ENCODE results near the gene VAT1L. TPM values are rescaled to one million over a fixed set of nuclear protein-coding genes. Genes with fewer than 3 reads are reported as not detected.

VAT1L gene
- total RNA-seq, 1 donor from 2014 or later, result 17.9 TPM

DNA sequence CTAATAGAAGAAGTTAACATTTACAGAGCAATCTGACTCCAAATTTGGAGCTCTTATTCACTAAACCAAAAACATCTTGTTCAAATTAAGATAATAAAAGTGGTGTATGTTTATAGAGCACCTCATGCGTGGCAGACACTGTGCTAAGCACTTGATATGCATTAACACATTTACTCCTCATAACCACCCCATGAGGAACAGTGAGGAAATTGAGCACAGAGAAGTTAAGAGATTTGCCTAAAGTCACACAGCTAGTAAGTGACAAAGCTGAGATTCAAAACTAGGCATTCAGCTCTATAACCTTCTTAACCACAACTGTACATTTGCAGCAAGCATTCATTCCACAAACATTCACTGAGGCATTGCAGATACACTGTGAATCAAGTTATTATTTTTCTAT, 94.0 kb downstream of the VAT1L start:
- no peaks in the 10 kb centered on the region for H3K4me1 Mint-ChIP-seq (ENCODE audit: low read depth, unreplicated experiment)
- H3K9me3 Mint-ChIP-seq (ENCODE audit: unreplicated experiment), result no peaks in the 10 kb centered on the region
- H3K4me3 Mint-ChIP-seq (ENCODE audit: unreplicated experiment), result no peak overlapping the region
- H3K27ac Mint-ChIP-seq (ENCODE audit: unreplicated experiment), result no peak overlapping the region
- no peak for DNase-seq
- no peak for TF ChIP-seq CTCF (IDR thresholded peaks at IDR 0.05; ENCODE audit: partially characterized antibody, unreplicated experiment)
- no peaks in the 10 kb centered on the region for H3K36me3 Mint-ChIP-seq (ENCODE audit: unreplicated experiment)
- no peaks in the 10 kb centered on the region for H3K27me3 Mint-ChIP-seq (ENCODE audit: unreplicated experiment)

DNA sequence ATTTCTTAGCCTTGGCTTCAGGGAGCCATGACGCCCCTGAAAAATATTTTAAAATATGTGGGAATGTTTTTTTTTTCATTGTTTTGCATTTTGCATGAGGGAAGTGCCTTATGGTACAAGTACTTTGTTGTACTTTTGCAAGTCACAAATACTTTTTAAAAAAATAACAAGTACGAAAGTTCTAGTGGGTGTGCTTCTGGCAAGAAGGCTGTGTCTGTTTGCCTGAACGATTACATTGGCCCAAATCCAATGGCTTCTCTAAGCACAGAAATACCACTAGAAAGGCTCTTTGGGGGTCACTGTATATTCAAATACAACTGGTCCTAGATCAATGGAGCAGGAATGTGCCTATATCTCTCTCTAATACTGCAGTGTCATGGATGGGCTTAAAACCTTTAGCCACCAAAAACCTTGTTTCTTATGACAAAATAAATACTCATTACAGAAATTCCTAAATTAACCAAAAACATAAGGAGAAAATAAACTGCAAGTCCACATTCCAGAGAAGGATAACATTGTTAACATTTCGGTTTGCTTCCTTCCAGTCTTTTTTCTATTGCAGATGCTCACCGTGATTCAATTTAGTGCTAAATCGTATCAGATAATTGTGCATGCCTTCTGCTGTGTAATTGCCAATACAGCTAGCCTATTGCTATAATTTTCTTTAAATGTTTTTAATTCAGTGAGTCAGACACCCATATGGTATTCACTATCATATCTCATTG, 97.4 kb downstream of the VAT1L start:
- TF ChIP-seq CTCF (IDR thresholded peaks at IDR 0.05; ENCODE audit: partially characterized antibody, unreplicated experiment), result no peak
- H3K27ac Mint-ChIP-seq (ENCODE audit: unreplicated experiment), result no peak overlapping the region
- no peaks in the 10 kb centered on the region for H3K36me3 Mint-ChIP-seq (ENCODE audit: unreplicated experiment)
- no peaks in the 10 kb centered on the region for H3K9me3 Mint-ChIP-seq (ENCODE audit: unreplicated experiment)
- no peaks in the 10 kb centered on the region for H3K4me1 Mint-ChIP-seq (ENCODE audit: low read depth, unreplicated experiment)
- H3K27me3 Mint-ChIP-seq (ENCODE audit: unreplicated experiment), result no peaks in the 10 kb centered on the region
- H3K4me3 Mint-ChIP-seq (ENCODE audit: unreplicated experiment), result no peak overlapping the region
- no peak for DNase-seq

DNA sequence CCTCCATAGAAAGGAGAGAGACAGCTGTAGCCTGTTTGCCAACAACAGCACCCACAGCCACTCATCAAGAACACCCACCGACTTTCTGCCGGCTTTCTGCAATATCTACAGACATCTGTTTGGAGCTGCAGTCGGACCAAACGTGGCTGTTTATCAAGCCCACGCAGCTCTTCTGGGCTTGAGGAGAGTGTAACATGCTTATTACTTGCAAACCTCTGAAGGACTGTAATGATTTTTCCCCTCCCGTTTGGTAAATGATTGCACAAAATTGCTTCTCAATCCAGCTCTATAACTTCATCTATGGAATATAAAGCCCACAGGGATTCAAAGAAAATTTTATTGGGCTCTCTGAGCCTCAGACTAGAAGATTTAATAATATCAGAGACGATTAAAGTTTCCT, 100.5 kb downstream of the VAT1L start:
- no peak for TF ChIP-seq CTCF (IDR thresholded peaks at IDR 0.05; ENCODE audit: partially characterized antibody, unreplicated experiment)
- H3K27me3 Mint-ChIP-seq (ENCODE audit: unreplicated experiment), result peaks cover 2% of the 10 kb centered on the region
- no peaks in the 10 kb centered on the region for H3K9me3 Mint-ChIP-seq (ENCODE audit: unreplicated experiment)
- H3K4me3 Mint-ChIP-seq (ENCODE audit: unreplicated experiment), result no peak overlapping the region
- no peak for DNase-seq
- no peak overlapping the region for H3K27ac Mint-ChIP-seq (ENCODE audit: unreplicated experiment)
- no peaks in the 10 kb centered on the region for H3K36me3 Mint-ChIP-seq (ENCODE audit: unreplicated experiment)
- peaks cover 1% of the 10 kb centered on the region for H3K4me1 Mint-ChIP-seq (ENCODE audit: low read depth, unreplicated experiment)

- no peak overlapping the region for H3K27ac Mint-ChIP-seq (ENCODE audit: unreplicated experiment)
- no peak for TF ChIP-seq CTCF (IDR thresholded peaks at IDR 0.05; ENCODE audit: partially characterized antibody, unreplicated experiment)
- no peak for DNase-seq
- no peak overlapping the region for H3K4me3 Mint-ChIP-seq (ENCODE audit: unreplicated experiment)
- peaks cover 3% of the 10 kb centered on the region for H3K9me3 Mint-ChIP-seq (ENCODE audit: unreplicated experiment)
- peaks cover 2% of the 10 kb centered on the region for H3K27me3 Mint-ChIP-seq (ENCODE audit: unreplicated experiment)
- peaks cover 7% of the 10 kb centered on the region for H3K4me1 Mint-ChIP-seq (ENCODE audit: low read depth, unreplicated experiment)
- no peaks in the 10 kb centered on the region for H3K36me3 Mint-ChIP-seq (ENCODE audit: unreplicated experiment)
These were observed 101.7 kb downstream of the VAT1L start for GRCh38 chr16:77890075-77890474.

DNA sequence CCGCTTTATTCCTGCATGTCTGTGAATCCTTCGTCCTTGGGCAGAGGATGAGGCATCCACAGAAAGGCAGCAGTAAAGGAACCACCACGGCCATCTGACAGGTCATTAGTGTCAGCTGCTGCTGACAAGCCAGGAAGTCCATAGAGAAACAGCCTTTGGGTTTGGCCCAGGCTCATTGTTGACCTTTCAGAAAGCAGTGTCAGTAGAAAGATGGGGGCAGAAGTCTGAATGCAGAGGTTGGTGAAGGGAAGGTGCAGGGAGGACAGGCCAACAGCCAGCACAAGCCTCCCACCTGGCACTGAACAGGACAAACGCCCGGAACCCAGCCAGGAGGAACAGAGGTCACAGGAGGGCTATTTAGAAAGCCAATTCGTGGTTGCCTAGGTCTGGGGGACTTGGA, 105.8 kb downstream of the VAT1L start:
- Mint-ChIP-seq H3K4me3 (ENCODE audit: unreplicated experiment) (no peak overlapping the region), H3K27me3 (ENCODE audit: unreplicated experiment) (peaks cover 2% of the 10 kb centered on the region), H3K4me1 (ENCODE audit: low read depth, unreplicated experiment) (peaks cover 18% of the 10 kb centered on the region), H3K36me3 (ENCODE audit: unreplicated experiment) (no peaks in the 10 kb centered on the region), H3K27ac (ENCODE audit: unreplicated experiment) (no peak overlapping the region), H3K9me3 (ENCODE audit: unreplicated experiment) (peaks cover 9% of the 10 kb centered on the region)
- no peak for DNase-seq
- TF ChIP-seq CTCF (IDR thresholded peaks at IDR 0.05; ENCODE audit: partially characterized antibody, unreplicated experiment), result no peak

Measured in glutamatergic neuron (in vitro differentiated cells).